GM12875 (cell line): ENCODE data around the gene RIN3.

Experiments
- H3K4me3 ChIP-seq: one replicate; pipeline ENCODE4 v1.5.1; 2011; ENCODE audit warnings: low read depth, low read length, control low read depth
- TF ChIP-seq, protein P1 (sequence below): IDR thresholded peaks from 2 replicates; pipeline ENCODE4 v1.5.1; 2011; ENCODE audit warnings: low read depth, mild to moderate bottlenecking, control low read depth, inconsistent platforms, low read length, moderate library complexity, borderline replicate concordance; ENCODE audit not compliant: insufficient read depth

Gene RIN3

GRCh38 chr14:92475451-92476187, 38.0 kb upstream of the RIN3 start:
- TF ChIP-seq, protein P1, sequence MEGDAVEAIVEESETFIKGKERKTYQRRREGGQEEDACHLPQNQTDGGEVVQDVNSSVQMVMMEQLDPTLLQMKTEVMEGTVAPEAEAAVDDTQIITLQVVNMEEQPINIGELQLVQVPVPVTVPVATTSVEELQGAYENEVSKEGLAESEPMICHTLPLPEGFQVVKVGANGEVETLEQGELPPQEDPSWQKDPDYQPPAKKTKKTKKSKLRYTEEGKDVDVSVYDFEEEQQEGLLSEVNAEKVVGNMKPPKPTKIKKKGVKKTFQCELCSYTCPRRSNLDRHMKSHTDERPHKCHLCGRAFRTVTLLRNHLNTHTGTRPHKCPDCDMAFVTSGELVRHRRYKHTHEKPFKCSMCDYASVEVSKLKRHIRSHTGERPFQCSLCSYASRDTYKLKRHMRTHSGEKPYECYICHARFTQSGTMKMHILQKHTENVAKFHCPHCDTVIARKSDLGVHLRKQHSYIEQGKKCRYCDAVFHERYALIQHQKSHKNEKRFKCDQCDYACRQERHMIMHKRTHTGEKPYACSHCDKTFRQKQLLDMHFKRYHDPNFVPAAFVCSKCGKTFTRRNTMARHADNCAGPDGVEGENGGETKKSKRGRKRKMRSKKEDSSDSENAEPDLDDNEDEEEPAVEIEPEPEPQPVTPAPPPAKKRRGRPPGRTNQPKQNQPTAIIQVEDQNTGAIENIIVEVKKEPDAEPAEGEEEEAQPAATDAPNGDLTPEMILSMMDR, result no peak
- no peak overlapping the region for H3K4me3 ChIP-seq

DNA sequence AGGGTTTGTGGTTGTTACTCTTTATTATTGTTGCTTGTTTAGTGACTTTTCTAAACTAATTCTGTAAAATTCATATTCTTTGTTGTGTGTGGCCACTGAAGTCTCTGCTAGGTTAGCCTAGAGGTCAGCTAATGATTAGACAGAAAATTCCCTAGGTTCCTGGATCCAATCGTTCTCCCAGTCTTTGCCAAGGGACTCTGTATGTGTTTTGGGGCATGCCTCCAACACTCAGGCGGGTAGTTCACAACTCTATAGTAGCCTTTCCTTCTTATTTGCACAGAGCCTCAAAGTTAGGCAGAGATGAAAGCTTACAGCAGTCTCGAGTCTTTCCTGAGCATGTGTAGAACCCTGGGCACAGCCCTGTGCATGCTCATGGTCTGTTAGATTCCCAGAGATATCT, 32.7 kb upstream of the RIN3 start:
- TF ChIP-seq, protein P1, result no peak
- H3K4me3 ChIP-seq, result no peak overlapping the region

- no peak overlapping the region for H3K4me3 ChIP-seq
- TF ChIP-seq, protein P1, result no peak
Observed at GRCh38 chr14:92481386-92481785, 32.2 kb upstream of the RIN3 start.

- no peak overlapping the region for H3K4me3 ChIP-seq
- TF ChIP-seq, protein P1, result no peak
Observed at GRCh38 chr14:92481811-92482555, 31.6 kb upstream of the RIN3 start.

- TF ChIP-seq, protein P1, result no peak
- H3K4me3 ChIP-seq, result no peak overlapping the region
Observed at GRCh38 chr14:92482621-92483319, 30.8 kb upstream of the RIN3 start.

DNA sequence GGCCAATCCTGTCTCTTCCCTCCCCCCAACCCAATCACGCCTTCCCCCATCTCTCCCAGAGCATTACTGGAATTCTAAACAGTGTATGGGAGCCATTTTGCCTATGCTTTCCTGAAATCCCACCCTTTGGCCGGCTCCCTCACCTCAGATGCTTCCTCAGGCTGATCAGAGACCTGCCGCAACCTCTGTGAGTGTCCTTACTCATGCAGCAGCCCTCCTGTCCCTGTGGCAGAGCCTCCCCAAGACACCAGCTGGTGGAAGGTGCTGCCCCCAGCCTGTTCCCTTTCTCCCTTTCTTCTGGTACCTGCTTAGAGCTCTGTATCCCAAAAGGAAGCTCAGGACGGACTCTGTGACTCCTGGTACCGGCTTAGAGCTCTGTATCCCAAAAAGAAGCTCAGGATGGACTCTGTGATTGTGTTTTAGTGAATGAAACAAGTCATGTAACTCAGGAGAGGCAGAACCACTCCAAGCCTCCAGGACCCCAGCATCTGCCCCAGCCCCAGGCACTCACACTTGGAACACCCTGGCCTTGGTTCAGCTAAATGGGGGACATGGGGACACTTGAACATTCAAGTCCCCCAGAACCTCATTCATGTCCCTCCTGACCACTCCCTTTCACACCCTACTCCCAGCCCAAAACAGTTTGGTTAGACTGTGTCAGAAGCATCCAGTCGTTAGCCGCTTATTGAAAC, 29.3 kb upstream of the RIN3 start:
- TF ChIP-seq, protein P1, result no peak
- H3K4me3 ChIP-seq, result no peak overlapping the region
